Neutrophil (primary cell): ENCODE data around the gene ZER1.

Experiments used
- H3K27ac ChIP-seq: fragments of 200-600 bp; sonication (generic); 2 replicates; pipeline ENCODE4 v1.5.1; 2016; ENCODE audit warnings: mild to moderate bottlenecking, moderate library complexity
- H3K27me3 ChIP-seq: fragments of 200-600 bp; sonication (generic); 2 replicates; pipeline ENCODE4 v1.6.0; 2016; ENCODE audit warnings: mild to moderate bottlenecking
- H3K36me3 ChIP-seq: fragments of 200-600 bp; sonication (generic); 2 replicates; pipeline ENCODE4 v1.5.1; 2017
- H3K4me1 ChIP-seq, 2 experiments: fragments of 200-600 bp in 1 of 2; sonication (generic) in 1 of 2; 1 replicate in 1 of 2; 2 replicates in 1 of 2; pipeline versions ENCODE4 v1.5.1 to v1.6.1; 2013 to 2016; ENCODE audit warnings: low read depth in 1 of 2, low read length in 1 of 2, mild to moderate bottlenecking in 1 of 2, moderate library complexity in 1 of 2; ENCODE audit not compliant: control insufficient read depth in 1 of 2, insufficient read depth in 1 of 2
- H3K4me3 ChIP-seq, 2 experiments: fragments of 200-600 bp in 1 of 2; sonication (generic) in 1 of 2; 1 replicate in 1 of 2; 2 replicates in 1 of 2; pipeline ENCODE4 v1.5.1; 2013 to 2016; ENCODE audit warnings: low read depth in 1 of 2, low read length in 1 of 2, mild to moderate bottlenecking in 1 of 2, moderate library complexity in 1 of 2
- H3K9me3 ChIP-seq: fragments of 200-600 bp; sonication (generic); 2 replicates; pipeline ENCODE4 v1.5.1; 2016
- TF ChIP-seq, protein P1 (sequence below): fragments of 200-600 bp; sonication (generic); IDR thresholded peaks from 2 replicates; pipeline ENCODE4 v1.5.1; 2016; ENCODE audit warnings: antibody characterized with exemption

ZER1 gene

DNA sequence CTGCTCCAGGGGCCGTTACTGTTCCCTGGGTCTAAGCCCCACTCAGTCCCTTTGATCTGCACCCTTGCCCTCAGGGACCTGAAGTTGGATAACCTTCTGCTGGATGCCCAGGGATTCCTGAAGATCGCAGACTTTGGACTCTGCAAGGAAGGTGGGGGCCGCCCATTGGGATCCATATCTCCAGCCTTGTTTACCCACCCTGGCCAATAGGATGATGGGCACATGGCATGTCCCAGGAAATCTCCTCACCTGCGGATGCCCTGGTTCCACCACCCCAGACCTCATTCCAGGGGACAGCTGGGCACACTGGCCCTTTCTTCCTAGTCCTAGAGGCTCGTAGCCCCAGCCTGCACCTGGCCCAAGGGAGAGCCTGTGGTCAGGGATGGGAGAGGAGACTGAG is 53.3 kb downstream of the ZER1 start:
- Histone ChIP-seq H3K27me3 (no peaks in the 10 kb centered on the region), H3K27ac (no peak overlapping the region), H3K4me1 (peaks cover 6 to 9% of the 10 kb centered on the region in 2 experiments), H3K9me3 (no peaks in the 10 kb centered on the region), H3K36me3 (peaks cover 39% of the 10 kb centered on the region), H3K4me3 (no peak overlapping the region)
- TF ChIP-seq, protein P1, sequence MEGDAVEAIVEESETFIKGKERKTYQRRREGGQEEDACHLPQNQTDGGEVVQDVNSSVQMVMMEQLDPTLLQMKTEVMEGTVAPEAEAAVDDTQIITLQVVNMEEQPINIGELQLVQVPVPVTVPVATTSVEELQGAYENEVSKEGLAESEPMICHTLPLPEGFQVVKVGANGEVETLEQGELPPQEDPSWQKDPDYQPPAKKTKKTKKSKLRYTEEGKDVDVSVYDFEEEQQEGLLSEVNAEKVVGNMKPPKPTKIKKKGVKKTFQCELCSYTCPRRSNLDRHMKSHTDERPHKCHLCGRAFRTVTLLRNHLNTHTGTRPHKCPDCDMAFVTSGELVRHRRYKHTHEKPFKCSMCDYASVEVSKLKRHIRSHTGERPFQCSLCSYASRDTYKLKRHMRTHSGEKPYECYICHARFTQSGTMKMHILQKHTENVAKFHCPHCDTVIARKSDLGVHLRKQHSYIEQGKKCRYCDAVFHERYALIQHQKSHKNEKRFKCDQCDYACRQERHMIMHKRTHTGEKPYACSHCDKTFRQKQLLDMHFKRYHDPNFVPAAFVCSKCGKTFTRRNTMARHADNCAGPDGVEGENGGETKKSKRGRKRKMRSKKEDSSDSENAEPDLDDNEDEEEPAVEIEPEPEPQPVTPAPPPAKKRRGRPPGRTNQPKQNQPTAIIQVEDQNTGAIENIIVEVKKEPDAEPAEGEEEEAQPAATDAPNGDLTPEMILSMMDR, result no peak

DNA sequence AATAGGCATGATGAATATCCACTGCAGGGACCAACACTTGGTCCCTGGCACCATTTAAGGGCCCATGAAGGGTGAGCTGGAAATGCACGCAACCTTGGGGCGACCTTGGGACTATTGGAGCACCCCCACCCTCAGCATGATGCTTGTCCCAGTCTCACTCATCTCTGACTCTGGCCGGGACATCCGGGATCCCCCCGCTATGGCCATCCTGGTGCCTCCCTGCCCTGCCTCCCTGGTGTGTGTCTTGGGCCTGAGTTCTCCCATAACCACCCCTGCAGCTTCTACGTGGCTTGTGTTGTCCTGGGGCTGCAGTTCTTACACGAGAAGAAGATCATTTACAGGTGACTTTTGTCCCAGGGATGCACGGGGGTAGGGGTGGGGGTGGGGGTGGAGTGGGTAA is 53.7 kb downstream of the ZER1 start:
- peaks cover 2 to 5% of the 10 kb centered on the region in 2 experiments for H3K4me1 ChIP-seq
- H3K9me3 ChIP-seq, result no peaks in the 10 kb centered on the region
- no peaks in the 10 kb centered on the region for H3K27me3 ChIP-seq
- H3K36me3 ChIP-seq, result peaks cover 40% of the 10 kb centered on the region
- no peak overlapping the region for H3K27ac ChIP-seq
- H3K4me3 ChIP-seq, result no peak overlapping the region
- TF ChIP-seq, protein P1, result no peak

DNA sequence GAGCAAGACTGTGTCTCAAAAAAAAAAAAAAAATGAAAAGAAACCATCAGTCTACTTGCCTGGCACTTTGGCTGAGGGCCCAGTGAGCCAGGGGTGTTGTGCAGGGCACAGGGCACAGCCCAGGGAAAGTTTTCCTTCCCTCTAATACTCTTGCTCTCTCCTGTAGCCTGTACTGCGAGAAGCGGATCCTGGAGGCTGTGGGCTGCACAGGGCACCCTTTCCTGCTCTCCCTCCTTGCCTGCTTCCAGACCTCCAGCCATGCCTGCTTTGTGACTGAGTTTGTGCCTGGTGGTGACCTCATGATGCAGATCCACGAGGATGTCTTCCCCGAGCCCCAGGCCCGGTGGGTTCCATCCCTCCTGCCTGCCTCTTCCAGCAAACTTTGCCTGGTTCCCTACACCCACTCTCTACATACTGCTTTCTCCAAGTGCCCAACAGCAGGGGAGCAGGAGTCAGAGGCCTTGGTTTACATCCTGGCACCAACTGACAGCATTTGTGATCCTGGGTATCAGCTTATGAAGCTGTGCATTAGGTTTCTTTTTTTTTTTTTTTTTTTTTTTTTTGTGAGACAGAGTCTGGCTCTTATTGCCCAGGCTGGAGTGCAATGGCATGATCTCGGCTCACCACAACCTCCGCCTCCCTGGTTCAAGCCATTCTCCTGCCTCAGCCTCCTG is 55.0 kb downstream of the ZER1 start:
- H3K27me3 ChIP-seq, result no peaks in the 10 kb centered on the region
- no peaks in the 10 kb centered on the region for H3K9me3 ChIP-seq
- H3K36me3 ChIP-seq, result peaks cover 30% of the 10 kb centered on the region
- no peak overlapping the region for H3K4me3 ChIP-seq
- TF ChIP-seq, protein P1, result no peak
- no peaks in the 10 kb centered on the region for H3K4me1 ChIP-seq
- H3K27ac ChIP-seq, result no peak overlapping the region

DNA sequence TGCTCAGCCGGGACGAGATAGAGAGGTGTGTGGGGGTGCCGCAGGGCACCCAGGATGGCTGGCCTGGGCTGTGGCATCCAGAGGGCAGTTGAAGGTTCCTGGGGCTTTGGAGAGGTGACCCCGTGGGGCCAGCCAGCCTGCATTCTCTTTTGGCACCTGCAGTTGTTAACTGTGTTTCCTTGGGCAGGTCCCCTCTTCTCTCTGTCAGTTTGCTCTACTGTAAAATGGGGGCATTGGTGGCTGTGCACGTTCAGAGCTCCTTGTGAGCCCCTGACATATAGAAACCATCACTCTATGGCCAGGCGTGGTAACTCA is 56.3 kb downstream of the ZER1 start:
- Histone ChIP-seq H3K4me3 (no peak overlapping the region), H3K27me3 (no peaks in the 10 kb centered on the region), H3K4me1 (no peaks in the 10 kb centered on the region), H3K27ac (no peak overlapping the region), H3K9me3 (no peaks in the 10 kb centered on the region), H3K36me3 (peaks cover 17% of the 10 kb centered on the region)
- TF ChIP-seq, protein P1, result no peak

DNA sequence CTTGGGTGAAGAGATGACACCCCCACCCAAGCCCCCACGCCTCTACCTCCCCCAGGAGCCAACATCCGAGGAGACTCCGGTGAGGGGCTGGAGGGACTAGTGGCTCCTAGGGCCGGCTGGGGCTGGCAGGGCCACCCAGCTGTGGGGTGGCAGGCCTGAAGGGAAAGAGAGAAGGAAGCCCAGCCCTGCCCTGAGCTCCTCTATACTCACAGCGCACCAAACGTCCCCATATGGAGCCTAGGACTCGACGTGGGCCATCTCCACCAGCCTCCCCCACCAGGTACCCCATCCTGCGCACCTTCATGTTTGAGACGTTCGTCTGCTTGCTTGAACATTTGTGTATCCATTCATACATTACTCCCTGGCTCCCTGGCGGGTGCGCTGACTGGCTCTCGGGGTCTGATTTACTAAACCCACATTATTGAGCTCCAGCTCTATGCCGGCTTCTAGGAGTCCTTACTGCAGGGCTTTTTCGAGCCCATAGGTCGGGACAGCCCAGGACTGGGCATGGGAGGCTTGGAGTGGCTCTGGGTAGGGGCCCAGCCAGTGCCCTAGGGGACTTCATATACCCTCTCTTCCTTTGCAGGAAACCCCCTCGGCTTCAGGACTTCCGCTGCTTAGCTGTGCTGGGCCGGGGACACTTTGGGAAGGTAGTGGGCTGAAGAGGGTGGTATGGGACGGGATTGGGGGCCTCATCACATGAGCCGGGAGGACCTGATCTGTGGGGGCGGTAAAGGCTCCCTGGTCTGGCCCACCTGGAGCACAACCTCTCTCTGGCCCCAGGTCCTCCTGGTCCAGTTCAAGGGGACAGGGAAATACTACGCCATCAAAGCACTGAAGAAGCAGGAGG is 56.9 kb downstream of the ZER1 start:
- TF ChIP-seq, protein P1, result no peak
- H3K36me3 ChIP-seq, result peaks cover 11% of the 10 kb centered on the region
- no peaks in the 10 kb centered on the region for H3K9me3 ChIP-seq
- H3K4me1 ChIP-seq, result no peaks in the 10 kb centered on the region
- no peaks in the 10 kb centered on the region for H3K27me3 ChIP-seq
- no peak overlapping the region for H3K27ac ChIP-seq
- H3K4me3 ChIP-seq, result no peak overlapping the region
